Naive B cell (primary cell): ENCODE measurements around the gene GON4L. TPM values are rescaled to one million over a fixed set of nuclear protein-coding genes. Genes with fewer than 3 reads are reported as not detected.
"Not testable (repeated sequence)": the region's sequence is repeated elsewhere in the genome, so short reads cannot be mapped to it uniquely, and the experiment has no call there.

ENCODE experiments used
- ATAC-seq, 2 donors: fragments of 150-1000 bp; cut with Tn5 transposase; 2 replicates each; pipeline ENCODE4 v1.10.0; 2021; ENCODE audit warnings: low read depth in 2 of 2, mild to moderate bottlenecking in 2 of 2, moderate library complexity in 2 of 2
- DNase-seq: peaks from one replicate; pipeline ENCODE4 v3.0.0; 2022
- H3K27ac Mint-ChIP-seq, 6 donors: one replicate each; pipeline ENCODE4 v1.8.0; 2020 to 2022; ENCODE audit warnings: mild to moderate bottlenecking in 6 of 6, mixed read lengths in 6 of 6, moderate library complexity in 5 of 6, inconsistent platforms in 2 of 6
- H3K27me3 Mint-ChIP-seq, 3 donors: one replicate each; pipeline ENCODE4 v1.8.0; 2021 to 2022; ENCODE audit warnings: mixed read lengths in 3 of 3, mild to moderate bottlenecking in 1 of 3
- H3K36me3 Mint-ChIP-seq, 2 donors: one replicate each; pipeline ENCODE4 v1.8.0; 2020 to 2022; ENCODE audit warnings: mixed read lengths in 2 of 2, inconsistent platforms in 1 of 2, mild to moderate bottlenecking in 1 of 2
- H3K4me1 Mint-ChIP-seq, 3 donors: one replicate each; pipeline ENCODE4 v1.8.0; 2020 to 2022; ENCODE audit warnings: mixed read lengths in 3 of 3, inconsistent platforms in 1 of 3, mild to moderate bottlenecking in 1 of 3, moderate library complexity in 1 of 3
- H3K4me3 Mint-ChIP-seq, 8 donors: one replicate each; pipeline ENCODE4 v1.8.0; 2020 to 2022; ENCODE audit warnings: mild to moderate bottlenecking in 8 of 8, mixed read lengths in 8 of 8, moderate library complexity in 8 of 8, inconsistent platforms in 2 of 8
- H3K9me3 Mint-ChIP-seq, 7 donors: one replicate each; pipeline ENCODE4 v1.8.0; 2020 to 2022; ENCODE audit warnings: mixed read lengths in 7 of 7, mild to moderate bottlenecking in 5 of 7, inconsistent platforms in 2 of 7, moderate library complexity in 1 of 7
- polyA plus RNA-seq, 6 donors: library from polyadenylated mRNA; unstranded; fragments of 300-500 nt; fragmentation: Illumina TruSeq; gene quantifications; one replicate each; pipeline ENCODE4 v1.2.3, GENCODE V29; 2021; ENCODE audit warnings: low read depth in 6 of 6

GON4L gene
- 10 to 100 TPM in 5 of 6 donors, 1 to 10 TPM in 1; 9.6 to 64.4 (median 30.7) TPM for polyA plus RNA-seq

GRCh38 chr1:155856975-155857930, at the start of gene GON4L:
TSS of gene GON4L (minus strand) at chr1:155857214. CDS start at chr1:155853780, 3,434 bp downstream.
- peak; percentile 85 for DNase-seq
- peak within 1 kb of the TSS; percentile 97 to 99 (median 98) for H3K27ac Mint-ChIP-seq
- peaks cover 21 to 50% (median 36%) of the 10 kb centered on the region in 3 donors for H3K4me1 Mint-ChIP-seq
- peaks cover 4 to 7% (median 5%) of the 10 kb centered on the region in 3 donors for H3K27me3 Mint-ChIP-seq
- no peaks in the 10 kb centered on the region for H3K9me3 Mint-ChIP-seq
- H3K36me3 Mint-ChIP-seq = peaks cover 0 to 3% of the 10 kb centered on the region in 2 donors
- ATAC-seq = peak; percentile 72 to 78
- H3K4me3 Mint-ChIP-seq = peak within 1 kb of the TSS; percentile 90 to 100 (median 97)

- Mint-ChIP-seq H3K36me3 (peaks cover 19 to 21% of the 10 kb centered on the region in 2 donors), H3K27me3 (no peaks in the 10 kb centered on the region), H3K4me3 (no peak overlapping the region), H3K4me1 (peaks cover 0 to 4% (median 0%) of the 10 kb centered on the region in 3 donors), H3K9me3 (no peaks in the 10 kb centered on the region), H3K27ac (peak overlapping the region in 1 of 6 donors; percentile 72)
- no peak for DNase-seq
- no peak for ATAC-seq
Measured at GRCh38 chr1:155904261-155904660, 47.2 kb upstream of the GON4L start.

GRCh38 chr1:155900161-155900560, 43.1 kb upstream of the GON4L start:
- Mint-ChIP-seq H3K4me1 (peaks cover 0 to 4% (median 0%) of the 10 kb centered on the region in 3 donors), H3K36me3 (peaks cover 19 to 29% of the 10 kb centered on the region in 2 donors), H3K27ac (peak overlapping the region in 1 of 6 donors; percentile 32), H3K9me3 (no peaks in the 10 kb centered on the region), H3K4me3 (no peak overlapping the region), H3K27me3 (no peaks in the 10 kb centered on the region)
- DNase-seq (no peak), ATAC-seq (no peak)

GRCh38 chr1:155899683-155900082, 42.7 kb upstream of the GON4L start:
- Mint-ChIP-seq H3K36me3 (peaks cover 18 to 27% of the 10 kb centered on the region in 2 donors), H3K9me3 (no peaks in the 10 kb centered on the region)

GRCh38 chr1:155898888-155899287, 41.9 kb upstream of the GON4L start:
- Mint-ChIP-seq H3K27ac (peak overlapping the region in 2 of 6 donors; percentile 3 to 34), H3K4me3 (no peak overlapping the region), H3K4me1 (no peaks in the 10 kb centered on the region), H3K27me3 (no peaks in the 10 kb centered on the region), H3K36me3 (peaks cover 12 to 21% of the 10 kb centered on the region in 2 donors), H3K9me3 (no peaks in the 10 kb centered on the region)
- ATAC-seq (no peak), DNase-seq (no peak)

More at GRCh38 chr1:155899683-155900082, 42.7 kb upstream of the GON4L start:
- no peak for ATAC-seq
- H3K27ac Mint-ChIP-seq = peak overlapping the region in 1 of 6 donors; percentile 34
- no peak overlapping the region for H3K4me3 Mint-ChIP-seq
- peaks cover 0 to 4% (median 0%) of the 10 kb centered on the region in 3 donors for H3K4me1 Mint-ChIP-seq
- no peak for DNase-seq
- H3K27me3 Mint-ChIP-seq = no peaks in the 10 kb centered on the region

GRCh38 chr1:155897746-155898145, 40.7 kb upstream of the GON4L start:
- Mint-ChIP-seq H3K9me3 (no peaks in the 10 kb centered on the region), H3K27me3 (no peaks in the 10 kb centered on the region), H3K36me3 (peaks cover 12 to 21% of the 10 kb centered on the region in 2 donors), H3K27ac (no peak overlapping the region), H3K4me3 (no peak overlapping the region), H3K4me1 (no peaks in the 10 kb centered on the region)
- no peak for ATAC-seq
- DNase-seq = no peak

- H3K27ac Mint-ChIP-seq = peak overlapping the region in 2 of 6 donors; percentile 43 to 56
- H3K36me3 Mint-ChIP-seq = peaks cover 12 to 21% of the 10 kb centered on the region in 2 donors
- DNase-seq, H3K9me3 Mint-ChIP-seq, H3K4me3 Mint-ChIP-seq, ATAC-seq, H3K27me3 Mint-ChIP-seq, H3K4me1 Mint-ChIP-seq: not testable (repeated sequence)
Measured at GRCh38 chr1:155896476-155896875, 39.5 kb upstream of the GON4L start.

- peaks cover 11 to 21% of the 10 kb centered on the region in 2 donors for H3K36me3 Mint-ChIP-seq
- not testable (repeated sequence) for H3K4me1 Mint-ChIP-seq, ATAC-seq, H3K27ac Mint-ChIP-seq, H3K9me3 Mint-ChIP-seq, DNase-seq, H3K4me3 Mint-ChIP-seq, H3K27me3 Mint-ChIP-seq
Measured at GRCh38 chr1:155895617-155896016, 38.6 kb upstream of the GON4L start.

GRCh38 chr1:155893389-155894142, 36.6 kb upstream of the GON4L start:
- no peak overlapping the region for H3K4me3 Mint-ChIP-seq
- H3K27ac Mint-ChIP-seq = peak overlapping the region in 1 of 6 donors; percentile 2
- DNase-seq (no peak), ATAC-seq (no peak)
- no peaks in the 10 kb centered on the region for H3K27me3 Mint-ChIP-seq
- H3K9me3 Mint-ChIP-seq = no peaks in the 10 kb centered on the region
- peaks cover 0 to 6% of the 10 kb centered on the region in 2 donors for H3K36me3 Mint-ChIP-seq
- no peaks in the 10 kb centered on the region for H3K4me1 Mint-ChIP-seq

- peak overlapping the region in 1 of 6 donors; percentile 2 for H3K27ac Mint-ChIP-seq
- ATAC-seq (no peak), DNase-seq (no peak)
- no peaks in the 10 kb centered on the region for H3K4me1 Mint-ChIP-seq
- no peaks in the 10 kb centered on the region for H3K27me3 Mint-ChIP-seq
- peaks cover 0 to 4% of the 10 kb centered on the region in 2 donors for H3K36me3 Mint-ChIP-seq
- no peaks in the 10 kb centered on the region for H3K9me3 Mint-ChIP-seq
- no peak overlapping the region for H3K4me3 Mint-ChIP-seq
Measured at GRCh38 chr1:155892796-155893195, 35.8 kb upstream of the GON4L start.

- Mint-ChIP-seq H3K36me3 (no peaks in the 10 kb centered on the region), H3K27me3 (no peaks in the 10 kb centered on the region), H3K9me3 (no peaks in the 10 kb centered on the region), H3K4me3 (no peak overlapping the region), H3K4me1 (no peaks in the 10 kb centered on the region), H3K27ac (no peak overlapping the region)
- ATAC-seq = no peak
- DNase-seq = no peak
Measured at GRCh38 chr1:155890251-155890650, 33.2 kb upstream of the GON4L start.

- no peaks in the 10 kb centered on the region for H3K9me3 Mint-ChIP-seq
- H3K4me3 Mint-ChIP-seq = no peak overlapping the region
- ATAC-seq (no peak), DNase-seq (no peak)
- H3K27me3 Mint-ChIP-seq = no peaks in the 10 kb centered on the region
- no peak overlapping the region for H3K27ac Mint-ChIP-seq
- no peaks in the 10 kb centered on the region for H3K36me3 Mint-ChIP-seq
- H3K4me1 Mint-ChIP-seq = no peaks in the 10 kb centered on the region
Measured at GRCh38 chr1:155889566-155889965, 32.6 kb upstream of the GON4L start.

- Mint-ChIP-seq H3K27me3 (no peaks in the 10 kb centered on the region), H3K4me3 (no peak overlapping the region), H3K36me3 (no peaks in the 10 kb centered on the region), H3K4me1 (peaks cover 0 to 6% (median 0%) of the 10 kb centered on the region in 3 donors), H3K27ac (no peak overlapping the region), H3K9me3 (no peaks in the 10 kb centered on the region)
- ATAC-seq = no peak
- DNase-seq = no peak
Measured at GRCh38 chr1:155888481-155888880, 31.5 kb upstream of the GON4L start.
